ENCODE results near the gene IGSF3.

GRCh38 chr1:116581323-116581885 is 86.1 kb downstream of the IGSF3 start:
- TF ChIP-seq CTCF (IDR thresholded peaks at IDR 0.05; ENCODE audit: poor library complexity) (no peak), EZH2 (IDR thresholded peaks at IDR 0.05; ENCODE audit: borderline replicate concordance) (no peak)
